ENCODE data around the gene SLC25A51.

Gene SLC25A51

DNA sequence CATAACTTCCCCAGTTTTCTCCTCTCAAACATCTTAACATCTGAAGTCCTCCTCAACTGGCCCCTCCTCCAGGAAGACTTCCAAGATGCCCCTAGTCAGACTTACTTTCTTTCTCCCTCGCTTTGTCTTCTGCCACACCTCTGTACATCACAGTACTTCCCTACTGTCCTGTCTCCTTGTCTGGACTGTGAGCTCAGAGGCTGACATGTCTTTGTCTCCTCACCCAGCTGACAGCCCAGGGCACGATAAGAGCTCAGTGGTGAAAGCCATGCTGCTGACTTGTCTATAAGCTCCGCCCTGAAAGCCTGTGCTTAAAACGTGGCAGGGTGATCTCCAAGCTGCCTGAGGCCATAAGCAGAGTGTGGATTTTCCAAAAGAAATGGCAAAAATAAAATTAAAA lies 33.0 kb upstream of the SLC25A51 start:
- no peak for DNase-seq

DNA sequence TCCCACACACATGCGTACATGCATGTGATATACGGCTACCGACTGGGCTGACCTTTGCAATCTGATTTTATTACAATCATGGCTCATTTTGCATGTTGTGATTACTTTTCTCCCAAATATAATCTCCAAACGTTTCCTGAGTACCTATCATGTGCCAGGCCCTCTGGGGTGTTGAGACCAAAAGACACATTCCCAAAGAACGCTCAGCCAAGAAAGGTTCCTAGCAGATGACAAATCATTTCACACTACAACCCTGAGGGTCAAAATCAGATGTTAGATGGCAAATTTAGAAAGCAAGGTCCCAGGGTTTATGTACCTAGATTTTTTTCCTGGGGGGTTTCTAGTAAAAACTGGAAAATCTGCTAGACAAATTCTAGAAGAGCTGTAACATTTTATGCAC lies 32.4 kb upstream of the SLC25A51 start:
- no peak for DNase-seq

- DNase-seq, result no peak
These were observed 31.2 kb upstream of the SLC25A51 start for GRCh38 chr9:37935096-37935495.

DNA sequence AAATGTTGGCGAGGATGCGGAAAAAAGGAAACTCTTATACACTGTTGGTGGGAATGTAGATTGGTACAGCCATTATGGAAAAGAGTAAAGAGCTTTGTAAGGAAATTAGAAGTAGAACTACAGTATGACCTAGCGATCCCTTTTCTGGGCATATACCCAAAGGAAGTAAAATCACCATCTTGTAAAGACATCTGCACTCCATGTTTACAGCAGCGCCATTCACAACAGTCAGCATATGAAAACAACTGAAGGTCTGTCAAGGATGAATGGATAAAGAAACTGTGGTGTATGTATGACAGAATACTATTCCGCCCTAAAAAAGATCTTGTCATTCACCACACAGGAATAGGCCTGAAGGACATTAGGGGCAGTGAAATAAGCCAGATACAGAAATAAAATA lies 27.7 kb upstream of the SLC25A51 start:
- DNase-seq, result no peak

- DNase-seq, result no peak
These were observed 25.5 kb upstream of the SLC25A51 start for GRCh38 chr9:37929441-37929895.

DNA sequence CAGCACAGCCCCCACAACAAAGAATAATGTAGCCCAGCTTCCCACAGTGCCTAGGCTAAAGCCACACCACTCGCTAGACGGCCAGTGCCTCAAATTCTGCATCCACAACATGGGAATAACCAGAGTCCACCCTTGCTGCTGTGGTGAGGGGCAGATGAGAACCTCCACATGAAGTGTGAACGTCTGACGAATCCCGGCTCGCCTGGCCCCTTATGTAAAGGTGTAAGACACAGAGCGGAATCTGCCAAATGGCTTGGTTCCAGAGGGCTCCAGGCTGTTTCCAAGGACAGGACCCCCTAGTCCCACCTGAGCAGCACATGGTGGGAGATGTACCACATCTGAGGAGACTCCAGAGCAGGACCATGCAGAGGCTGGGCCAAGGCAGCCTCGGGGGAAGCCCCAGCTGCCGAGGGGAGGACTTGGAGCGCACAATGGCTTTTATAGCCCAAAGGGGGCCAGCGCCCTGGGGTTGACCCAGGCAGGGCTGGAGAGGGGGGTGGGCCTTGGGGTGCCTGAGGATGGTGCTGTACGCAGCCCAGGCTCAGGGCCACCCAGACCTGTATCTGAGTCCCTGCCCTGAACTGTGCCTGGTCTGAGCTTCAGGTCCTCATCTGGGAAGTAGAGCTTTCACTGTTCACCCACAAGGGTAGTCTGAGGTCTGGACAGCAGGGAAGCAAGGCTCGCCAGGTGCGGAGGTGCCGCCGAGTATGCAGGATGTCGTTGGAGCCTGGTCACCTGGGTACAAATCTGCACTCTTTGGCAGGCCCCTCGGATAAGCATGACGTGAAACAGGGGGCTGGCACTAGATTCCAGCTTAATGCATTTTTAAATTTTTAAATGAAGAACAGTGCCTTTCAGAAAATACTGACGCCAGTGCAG lies 24.9 kb upstream of the SLC25A51 start:
- no peak for DNase-seq

DNA sequence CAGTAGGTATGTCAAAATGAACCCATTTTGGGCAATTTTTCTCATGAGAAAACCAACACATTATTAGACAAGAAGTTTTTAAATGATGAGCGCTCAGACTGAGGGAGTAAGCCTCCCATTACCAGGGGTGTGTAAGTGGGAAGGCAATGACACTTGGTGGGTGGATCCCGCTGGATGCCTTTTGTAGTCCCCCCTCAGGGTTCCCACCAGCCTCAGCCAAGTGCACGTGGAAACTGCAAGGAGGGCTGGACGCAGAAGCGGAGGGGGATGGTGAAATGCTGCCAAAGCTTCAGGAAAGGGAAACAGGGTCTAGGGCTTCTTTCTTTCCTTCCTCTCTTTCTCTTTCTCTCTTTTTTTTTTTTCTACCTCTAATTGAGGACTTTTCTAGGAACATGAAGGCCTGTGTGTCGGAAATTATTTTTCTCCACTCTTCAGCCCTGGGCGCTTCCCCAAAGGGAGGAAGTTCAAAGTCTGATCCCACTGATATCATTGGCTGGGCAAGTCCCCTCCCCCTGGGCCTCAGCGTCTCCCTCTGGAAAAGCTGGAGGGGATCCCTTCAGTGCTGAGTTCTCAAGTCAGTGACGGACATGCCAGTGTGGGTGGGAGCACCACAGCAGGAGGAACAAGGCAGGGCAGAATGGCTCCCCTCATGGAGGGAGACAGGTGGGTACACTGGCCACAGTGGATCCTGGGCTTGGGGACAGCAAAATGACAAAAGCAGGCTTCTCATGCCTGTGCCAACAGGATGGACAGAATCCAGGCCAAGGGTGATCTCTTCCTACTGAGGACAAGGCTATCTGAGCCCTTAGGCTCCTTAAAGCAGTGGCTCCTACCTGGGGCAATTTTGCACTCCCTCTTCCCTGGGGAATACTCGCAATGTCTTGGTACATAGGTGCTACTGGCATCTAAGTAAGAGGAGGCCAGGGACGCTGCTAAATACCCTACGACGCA lies 23.9 kb upstream of the SLC25A51 start:
- no peak for DNase-seq

DNA sequence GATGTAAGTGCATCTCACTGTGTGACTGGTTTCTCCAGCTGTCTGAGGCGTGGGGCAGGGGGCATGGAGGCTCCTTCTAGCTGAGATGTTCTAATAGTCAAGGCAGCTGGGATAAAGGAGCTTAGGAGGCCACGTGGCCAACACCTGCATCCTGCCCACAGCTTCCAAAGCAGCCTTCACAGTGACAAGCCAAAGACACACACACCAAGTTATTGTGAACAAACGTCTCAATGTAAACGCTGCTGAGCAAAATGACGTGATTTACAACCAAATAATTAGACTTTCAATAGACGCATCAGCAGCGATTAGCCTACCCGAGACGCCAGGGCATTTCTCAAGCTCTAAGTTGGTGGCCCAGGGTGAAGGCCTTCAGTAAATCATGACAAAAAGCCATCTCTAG lies 23.2 kb upstream of the SLC25A51 start:
- no peak for DNase-seq

DNA sequence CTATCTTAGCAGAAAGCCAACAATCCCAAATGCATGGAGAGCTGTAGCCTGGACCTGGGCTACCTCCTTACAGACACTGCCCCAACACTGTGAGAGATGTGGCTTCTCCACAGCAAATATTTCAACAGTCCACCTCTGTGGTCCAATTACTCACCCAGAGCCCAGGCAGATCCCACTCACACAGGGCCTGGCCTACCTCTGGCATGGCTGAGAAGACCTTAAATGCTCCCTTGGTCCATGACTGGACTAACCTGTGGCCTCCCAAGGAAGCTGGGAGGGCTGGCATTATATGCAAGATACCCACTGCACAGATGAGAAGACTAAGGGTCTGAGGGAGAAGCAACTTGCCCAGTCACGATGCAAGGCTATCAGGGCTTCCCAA lies 22.8 kb upstream of the SLC25A51 start:
- DNase-seq, result no peak

DNA sequence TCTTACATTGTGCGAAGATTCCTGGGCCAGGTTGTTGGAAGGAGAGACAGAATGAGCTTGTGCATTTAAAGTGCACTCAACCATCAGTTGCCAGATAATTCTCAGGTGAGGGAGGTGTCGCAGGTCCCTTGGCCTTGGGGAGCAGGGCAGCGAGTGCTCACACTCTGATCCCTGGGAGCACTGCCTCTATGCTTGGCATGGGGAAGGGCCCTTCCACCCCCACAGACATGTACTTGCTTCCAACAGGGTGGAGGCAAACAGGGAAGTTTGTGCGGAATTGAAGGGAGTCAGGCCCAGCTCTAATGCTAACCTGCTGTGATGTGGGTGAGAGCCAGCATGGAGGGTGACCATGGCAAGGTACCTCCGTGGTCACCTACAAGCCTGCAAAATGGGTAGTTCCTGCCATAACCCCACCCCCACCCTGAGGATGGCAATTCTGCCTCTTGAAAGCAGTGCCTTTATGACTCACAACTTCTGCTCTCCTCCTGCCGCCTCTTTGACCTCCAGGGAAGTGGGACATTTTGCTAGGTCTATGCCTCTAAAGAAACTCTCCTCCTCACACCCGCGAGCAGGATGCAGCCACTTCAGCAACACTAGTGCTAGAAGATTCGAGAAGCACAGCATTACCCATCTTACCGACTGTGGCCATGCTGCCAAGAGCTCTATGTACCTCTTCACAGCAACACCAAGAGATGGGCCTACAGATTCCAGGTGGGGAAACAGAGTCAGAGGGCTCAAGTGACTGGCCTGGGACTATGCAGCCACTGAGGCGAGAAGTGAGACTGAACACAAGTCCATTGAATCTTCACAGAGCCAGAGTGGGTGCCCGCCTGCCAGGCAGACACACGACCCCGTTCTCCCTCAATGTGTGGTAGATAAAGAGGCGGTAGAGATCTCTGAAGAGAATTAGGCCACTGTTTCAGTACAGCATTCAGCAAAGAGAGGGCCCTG lies 22.1 kb upstream of the SLC25A51 start:
- DNase-seq, result no peak

DNA sequence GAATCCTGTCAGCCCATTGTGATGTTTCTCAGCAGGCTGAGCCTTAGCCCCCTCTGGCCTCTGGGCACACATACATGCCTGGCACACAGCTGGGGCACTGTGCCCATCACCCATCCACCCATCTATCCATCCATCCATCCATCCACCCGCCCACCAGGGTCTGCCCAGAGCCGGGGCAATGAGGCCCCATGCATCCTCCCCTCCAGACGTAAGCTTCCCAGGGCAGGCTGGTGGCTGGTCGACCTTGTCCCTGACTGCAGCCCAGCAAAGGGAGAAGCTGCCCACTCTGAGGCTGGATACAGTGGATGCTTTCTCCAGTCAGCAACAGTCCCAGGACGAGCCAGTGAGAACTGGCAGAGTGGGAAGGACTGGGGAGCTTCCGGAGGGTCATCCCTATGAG lies 21.1 kb upstream of the SLC25A51 start:
- DNase-seq, result no peak

- no peak for DNase-seq
These were observed 20.6 kb upstream of the SLC25A51 start for GRCh38 chr9:37924538-37924937.

- no peak for DNase-seq
These were observed 20.0 kb upstream of the SLC25A51 start for GRCh38 chr9:37923796-37924427.

DNA sequence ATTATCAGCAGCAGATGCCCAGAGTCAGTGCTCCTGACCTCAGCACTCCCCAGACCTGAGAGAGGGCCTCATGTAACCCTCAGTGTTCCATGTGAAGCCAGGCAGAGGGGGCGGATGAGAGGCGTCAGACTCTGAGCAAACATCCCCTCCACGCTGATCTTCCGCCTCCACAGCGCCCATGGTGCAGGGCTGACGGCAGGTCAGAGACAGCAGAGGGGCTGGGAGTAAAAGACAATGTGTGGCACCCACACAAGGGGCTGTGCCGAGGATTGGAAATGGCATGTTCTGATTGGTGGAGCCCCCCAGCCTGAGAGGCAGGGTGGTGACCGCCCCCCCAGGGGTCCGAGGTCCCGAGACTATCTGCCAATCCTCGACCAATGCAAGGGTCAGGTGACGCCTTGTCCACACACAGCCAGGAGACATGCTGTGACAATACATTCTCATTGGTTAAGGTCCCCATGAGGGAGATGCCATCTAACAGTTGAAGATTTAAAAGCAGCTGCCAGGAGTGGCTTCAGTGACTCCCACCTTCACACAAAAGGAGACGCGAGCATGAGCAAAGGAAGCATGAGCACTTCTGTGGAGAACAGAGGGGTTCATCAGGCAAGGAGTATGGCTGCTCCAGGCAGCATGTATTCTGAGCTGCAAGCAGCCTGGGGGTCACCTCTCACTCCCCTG lies 19.3 kb upstream of the SLC25A51 start:
- no peak for DNase-seq

DNA sequence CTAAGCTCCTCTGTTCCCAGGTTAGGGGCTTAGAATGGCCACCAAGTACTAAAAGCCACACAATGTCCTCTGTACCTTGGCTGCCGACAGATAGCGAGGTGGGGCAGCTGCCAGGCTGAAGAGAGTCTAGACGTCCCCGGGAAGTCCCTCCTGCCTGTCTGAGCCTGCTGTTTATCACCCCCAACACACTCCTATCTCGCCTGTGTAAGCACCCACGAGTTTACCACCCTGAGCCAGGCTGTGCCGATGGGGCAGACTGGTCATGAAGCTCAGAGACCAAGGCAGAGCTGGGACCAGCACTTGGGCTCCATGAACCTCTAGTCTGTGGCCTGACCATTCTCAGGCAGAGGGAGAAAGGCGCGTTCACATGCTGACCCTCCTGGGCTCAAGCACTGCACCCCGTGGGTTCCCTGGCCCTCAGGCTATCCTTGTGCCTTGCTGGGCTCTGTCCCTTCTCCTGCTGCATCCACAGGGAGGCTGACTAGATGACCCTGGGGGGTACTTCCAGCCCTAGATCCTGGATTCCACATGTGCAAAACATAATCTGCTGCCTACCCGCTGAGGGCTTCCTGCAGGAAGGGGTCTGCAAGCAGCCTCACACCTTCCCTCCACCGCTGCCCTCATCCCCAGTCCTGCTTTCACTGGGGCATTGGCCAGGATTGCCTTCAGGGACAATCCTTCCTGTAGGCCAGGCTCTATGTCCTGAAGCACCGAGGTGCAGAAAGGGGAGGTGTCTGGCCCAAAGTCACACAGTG lies 18.6 kb upstream of the SLC25A51 start:
- DNase-seq, result no peak

GRCh38 chr9:37921546-37922300 lies 17.8 kb upstream of the SLC25A51 start:
- DNase-seq, result no peak

DNA sequence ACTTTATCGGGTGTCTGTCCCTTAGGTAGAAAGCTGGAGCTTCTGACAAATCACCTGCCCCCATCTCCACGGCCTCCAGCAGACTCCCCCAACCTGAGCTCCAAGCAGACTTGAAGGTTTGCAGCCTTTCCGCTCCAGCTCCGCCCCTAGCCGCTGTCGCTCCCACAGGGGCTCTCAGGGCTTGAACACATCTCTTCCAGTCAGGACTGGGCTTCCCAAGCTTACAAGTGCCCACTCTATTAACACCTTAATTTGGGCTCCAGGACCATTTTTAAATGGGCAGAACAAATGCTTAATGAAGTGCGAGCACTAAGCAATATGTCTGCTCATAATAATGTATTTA lies 17.2 kb upstream of the SLC25A51 start:
- no peak for DNase-seq

DNA sequence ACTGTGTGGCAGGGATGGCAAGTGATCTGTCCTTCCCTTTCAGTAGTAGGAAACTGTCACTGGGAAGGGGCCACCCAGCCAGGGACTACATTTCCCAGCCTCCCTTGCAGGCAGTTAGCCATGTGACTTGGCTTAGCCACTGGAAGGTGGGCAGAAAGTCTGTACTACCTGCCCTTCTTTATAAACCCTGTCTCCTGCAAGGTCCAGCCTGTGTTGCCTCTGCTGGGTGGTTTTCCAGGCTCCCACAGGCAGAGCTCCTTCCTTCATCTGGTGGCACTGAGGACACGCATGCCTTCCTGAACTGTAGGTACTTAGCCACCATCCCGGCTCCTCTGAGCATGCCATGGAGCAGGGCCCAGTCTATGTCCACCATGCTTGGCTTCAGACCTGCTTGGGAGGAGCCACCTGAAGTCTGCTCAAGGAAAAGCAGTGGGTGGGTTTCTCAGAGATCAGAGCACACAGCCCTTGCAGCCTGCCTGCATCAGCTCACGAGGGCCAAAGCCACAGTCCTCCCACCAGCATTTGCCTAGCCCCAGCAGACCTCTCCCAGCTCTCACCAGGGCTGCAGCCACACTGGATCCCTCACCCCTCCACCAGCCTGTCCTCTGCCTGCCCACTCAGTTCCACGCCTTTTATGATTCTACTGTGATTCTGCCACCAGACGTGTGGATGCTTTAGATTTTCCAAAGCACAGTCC lies 16.7 kb upstream of the SLC25A51 start:
- DNase-seq, result no peak

GRCh38 chr9:37919956-37920335 lies 16.0 kb upstream of the SLC25A51 start:
- no peak for DNase-seq
